Cardiac muscle cell (in vitro differentiated cells and primary cell): ENCODE data around the gene CFAP69. TPM values are rescaled to one million over a fixed set of nuclear protein-coding genes. Genes with fewer than 3 reads are reported as not detected.

Source experiments
- DNase-seq, 2 donors: peaks; one replicate each; pipeline versions ENCODE4 v3.0.0 to v3.0.0-alpha.2; 2010 to 2017; ENCODE audit warnings: low read depth in 1 of 2, low spot score in 1 of 2
- H3K27ac ChIP-seq: fragments of 200-600 bp; sonication (generic); 2 replicates; pipeline ENCODE4 v1.5.1; 2016
- H3K27me3 ChIP-seq: fragments of 200-600 bp; sonication (generic); 2 replicates; pipeline ENCODE4 v1.6.0; 2016; ENCODE audit warnings: control low read depth
- H3K36me3 ChIP-seq: fragments of 200-600 bp; sonication (generic); 2 replicates; pipeline ENCODE4 v1.5.1; 2016; ENCODE audit warnings: control low read depth
- H3K4me1 ChIP-seq: fragments of 200-600 bp; sonication (generic); 2 replicates; pipeline ENCODE4 v1.8.1; 2017; ENCODE audit warnings: low read depth, mild to moderate bottlenecking, mixed run types
- H3K4me3 ChIP-seq: fragments of 200-600 bp; sonication (generic); 2 replicates; pipeline ENCODE4 v1.5.1; 2016; ENCODE audit warnings: mild to moderate bottlenecking
- H3K9me3 ChIP-seq: fragments of 200-600 bp; sonication (generic); 2 replicates; pipeline ENCODE4 v1.5.1; 2017; ENCODE audit warnings: low read depth, mild to moderate bottlenecking, control low read depth
- polyA plus RNA-seq: library from polyadenylated mRNA; unstranded; fragments of >200 nt; fragmentation: Nextera tagmentation; extraction: Ambion mirVana; gene quantifications from 2 replicates; pipeline ENCODE4 v1.2.1, GENCODE V29; 2016
- total RNA-seq: library from RNA; depleted of rRNA; stranded (reverse); fragments of >200 nt; gene quantifications from 2 replicates; pipeline ENCODE4 v1.2.3, GENCODE V29; 2016
- TF ChIP-seq, protein P1 (sequence below): IDR thresholded peaks from 2 replicates; pipeline ENCODE4 v1.5.1; 2012; ENCODE audit warnings: low read depth, mild to moderate bottlenecking, low read length

The CFAP69 gene, protein sequence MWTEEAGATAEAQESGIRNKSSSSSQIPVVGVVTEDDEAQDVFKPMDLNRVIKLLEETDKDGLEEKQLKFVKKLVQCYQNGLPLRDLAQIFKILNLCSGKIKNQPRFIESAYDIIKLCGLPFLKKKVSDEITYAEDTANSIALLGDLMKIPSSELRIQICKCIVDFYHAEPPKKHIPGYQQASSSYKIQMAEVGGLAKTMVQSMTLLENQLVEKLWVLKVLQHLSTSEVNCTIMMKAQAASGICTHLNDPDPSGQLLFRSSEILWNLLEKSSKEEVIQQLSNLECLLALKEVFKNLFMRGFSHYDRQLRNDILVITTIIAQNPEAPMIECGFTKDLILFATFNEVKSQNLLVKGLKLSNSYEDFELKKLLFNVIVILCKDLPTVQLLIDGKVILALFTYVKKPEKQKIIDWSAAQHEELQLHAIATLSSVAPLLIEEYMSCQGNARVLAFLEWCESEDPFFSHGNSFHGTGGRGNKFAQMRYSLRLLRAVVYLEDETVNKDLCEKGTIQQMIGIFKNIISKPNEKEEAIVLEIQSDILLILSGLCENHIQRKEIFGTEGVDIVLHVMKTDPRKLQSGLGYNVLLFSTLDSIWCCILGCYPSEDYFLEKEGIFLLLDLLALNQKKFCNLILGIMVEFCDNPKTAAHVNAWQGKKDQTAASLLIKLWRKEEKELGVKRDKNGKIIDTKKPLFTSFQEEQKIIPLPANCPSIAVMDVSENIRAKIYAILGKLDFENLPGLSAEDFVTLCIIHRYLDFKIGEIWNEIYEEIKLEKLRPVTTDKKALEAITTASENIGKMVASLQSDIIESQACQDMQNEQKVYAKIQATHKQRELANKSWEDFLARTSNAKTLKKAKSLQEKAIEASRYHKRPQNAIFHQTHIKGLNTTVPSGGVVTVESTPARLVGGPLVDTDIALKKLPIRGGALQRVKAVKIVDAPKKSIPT
- 4.3 and 19.2 TPM in 2 replicates for total RNA-seq
- polyA plus RNA-seq: 2.5 and 3.9 TPM in 2 replicates

DNA sequence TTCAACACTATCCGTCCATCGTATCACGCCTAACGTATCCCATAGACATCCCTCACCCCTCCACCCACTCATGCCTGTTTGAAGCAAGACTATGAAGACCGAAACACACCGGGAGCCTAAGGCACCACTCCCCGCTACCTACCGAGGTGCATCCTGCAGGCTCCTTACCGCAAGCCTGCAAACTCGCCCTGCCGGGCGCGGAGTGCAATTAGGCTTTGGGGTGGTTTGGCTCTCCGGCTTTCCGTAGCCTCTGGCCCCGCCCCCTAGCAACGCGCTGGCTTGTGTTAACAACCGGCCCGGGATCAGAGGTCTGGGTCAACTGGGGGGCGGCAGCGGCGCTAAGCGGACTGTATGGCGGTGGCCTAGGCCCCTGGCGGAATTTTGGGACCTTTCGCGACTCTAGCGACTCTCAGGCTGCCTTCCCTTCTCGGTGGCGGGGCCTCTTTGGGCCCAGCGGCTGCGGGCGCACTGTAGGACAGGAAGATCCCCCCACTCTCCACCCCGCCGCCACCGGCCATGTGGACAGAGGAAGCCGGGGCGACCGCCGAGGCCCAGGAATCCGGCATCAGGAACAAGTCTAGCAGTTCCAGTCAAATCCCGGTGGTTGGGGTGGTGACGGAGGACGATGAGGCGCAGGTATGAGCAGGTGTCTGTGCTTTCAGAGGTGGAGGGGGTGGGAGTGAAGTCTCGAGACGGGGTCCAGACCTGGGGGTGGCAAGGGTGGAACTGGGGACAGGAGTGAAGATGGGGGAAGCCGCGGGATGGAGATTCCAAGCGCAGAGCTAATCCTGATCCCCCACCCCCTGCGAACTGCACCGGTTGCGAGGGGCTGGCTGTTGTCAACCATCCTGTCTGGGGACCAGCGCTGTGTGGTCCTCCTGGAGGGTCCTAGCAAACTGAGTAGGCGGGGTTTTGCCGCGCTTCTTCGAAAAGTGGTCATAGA lies at the start of gene CFAP69:
TSS of gene CFAP69 (plus strand) at position 266 of the 943 bp plus-strand sequence. CDS start at position 517, 251 bp downstream.
- no peaks in the 10 kb centered on the region for H3K27me3 ChIP-seq
- H3K4me3 ChIP-seq: peak within 1 kb of the TSS; percentile 45
- no peaks in the 10 kb centered on the region for H3K4me1 ChIP-seq
- no peak within 1 kb of the TSS for H3K27ac ChIP-seq
- H3K36me3 ChIP-seq: no peaks in the 10 kb centered on the region
- no peaks in the 10 kb centered on the region for H3K9me3 ChIP-seq
- DNase-seq: peak; percentile 92
- TF ChIP-seq, protein P1, sequence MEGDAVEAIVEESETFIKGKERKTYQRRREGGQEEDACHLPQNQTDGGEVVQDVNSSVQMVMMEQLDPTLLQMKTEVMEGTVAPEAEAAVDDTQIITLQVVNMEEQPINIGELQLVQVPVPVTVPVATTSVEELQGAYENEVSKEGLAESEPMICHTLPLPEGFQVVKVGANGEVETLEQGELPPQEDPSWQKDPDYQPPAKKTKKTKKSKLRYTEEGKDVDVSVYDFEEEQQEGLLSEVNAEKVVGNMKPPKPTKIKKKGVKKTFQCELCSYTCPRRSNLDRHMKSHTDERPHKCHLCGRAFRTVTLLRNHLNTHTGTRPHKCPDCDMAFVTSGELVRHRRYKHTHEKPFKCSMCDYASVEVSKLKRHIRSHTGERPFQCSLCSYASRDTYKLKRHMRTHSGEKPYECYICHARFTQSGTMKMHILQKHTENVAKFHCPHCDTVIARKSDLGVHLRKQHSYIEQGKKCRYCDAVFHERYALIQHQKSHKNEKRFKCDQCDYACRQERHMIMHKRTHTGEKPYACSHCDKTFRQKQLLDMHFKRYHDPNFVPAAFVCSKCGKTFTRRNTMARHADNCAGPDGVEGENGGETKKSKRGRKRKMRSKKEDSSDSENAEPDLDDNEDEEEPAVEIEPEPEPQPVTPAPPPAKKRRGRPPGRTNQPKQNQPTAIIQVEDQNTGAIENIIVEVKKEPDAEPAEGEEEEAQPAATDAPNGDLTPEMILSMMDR: peak; percentile 30

DNA sequence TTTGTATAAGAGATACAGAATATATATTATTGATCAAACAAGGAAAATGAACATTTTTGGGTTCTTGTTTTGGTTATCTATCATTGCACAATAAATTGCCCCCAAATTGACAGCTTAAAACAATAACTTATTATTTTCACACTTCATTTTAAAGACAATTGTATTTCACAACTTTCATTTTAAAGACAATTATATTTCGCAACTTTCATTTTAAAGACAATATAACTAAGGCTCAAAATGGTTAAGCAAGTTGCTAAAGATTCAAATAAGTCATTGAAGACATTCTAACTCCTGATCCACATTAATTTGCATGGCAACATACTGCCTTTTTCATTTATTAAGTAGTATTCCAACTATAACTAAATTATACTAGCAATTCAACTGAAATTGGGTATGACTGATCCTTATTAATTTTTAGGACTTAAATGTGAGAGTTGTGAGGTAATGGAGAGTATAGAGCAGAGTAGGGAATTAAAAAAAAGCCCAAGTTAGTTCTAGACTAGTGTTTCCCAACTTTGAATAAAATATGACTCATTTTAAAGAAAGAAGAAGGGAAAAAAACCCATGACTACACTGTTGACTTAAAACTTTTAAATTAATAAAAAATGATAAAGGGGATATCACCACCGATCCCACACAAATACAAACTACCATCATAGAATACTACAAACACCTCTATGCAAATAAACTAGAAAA lies 43.3 kb upstream of the CFAP69 start:
- no peak overlapping the region for H3K4me3 ChIP-seq
- no peaks in the 10 kb centered on the region for H3K27me3 ChIP-seq
- TF ChIP-seq, protein P1: no peak
- H3K36me3 ChIP-seq: no peaks in the 10 kb centered on the region
- H3K9me3 ChIP-seq: no peaks in the 10 kb centered on the region
- no peak for DNase-seq
- no peak overlapping the region for H3K27ac ChIP-seq
- H3K4me1 ChIP-seq: no peaks in the 10 kb centered on the region

DNA sequence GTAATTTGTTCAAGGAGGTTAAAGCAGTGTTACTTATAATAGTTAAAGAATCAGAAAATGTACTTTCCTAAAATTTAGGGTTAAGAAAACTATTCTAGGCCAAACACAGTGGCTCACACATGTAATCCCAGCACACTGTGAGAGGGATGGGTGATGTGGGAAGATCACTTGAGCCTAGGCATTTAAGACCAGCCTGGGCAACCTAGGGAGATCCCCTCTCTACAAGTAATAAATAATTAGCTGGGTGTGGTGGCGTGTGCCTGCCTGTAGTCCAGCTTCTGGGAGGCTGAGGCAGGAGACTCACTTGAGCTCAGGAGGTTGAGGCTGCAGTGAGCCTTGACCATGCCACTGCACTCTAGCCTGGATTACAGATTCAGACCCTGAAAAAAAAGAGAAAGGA lies 37.0 kb upstream of the CFAP69 start:
- TF ChIP-seq, protein P1: no peak
- Histone ChIP-seq H3K27ac (no peak overlapping the region), H3K9me3 (no peaks in the 10 kb centered on the region), H3K4me3 (no peak overlapping the region), H3K36me3 (no peaks in the 10 kb centered on the region), H3K4me1 (no peaks in the 10 kb centered on the region), H3K27me3 (peaks cover 9% of the 10 kb centered on the region)
- DNase-seq: no peak

DNA sequence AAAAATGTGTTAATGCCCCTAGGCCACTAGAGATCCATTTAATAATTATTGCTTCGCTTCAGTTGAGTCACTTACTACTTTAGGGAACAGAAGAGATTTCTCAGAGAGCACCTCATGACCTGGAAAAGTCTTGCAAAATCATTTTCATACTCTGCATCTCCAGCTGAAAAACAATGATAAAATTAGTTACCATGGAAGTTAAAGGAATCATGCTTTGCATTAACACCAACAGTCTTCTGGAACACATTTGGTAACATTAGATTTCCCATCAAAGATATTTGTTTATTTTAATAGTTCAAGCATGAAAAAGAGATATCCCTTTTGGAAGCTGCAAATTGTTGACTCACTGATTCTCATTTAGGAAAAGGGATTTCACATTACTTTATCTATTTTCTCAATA lies 35.2 kb upstream of the CFAP69 start:
- Histone ChIP-seq H3K4me3 (no peak overlapping the region), H3K27ac (no peak overlapping the region), H3K27me3 (peaks cover 9% of the 10 kb centered on the region), H3K9me3 (no peaks in the 10 kb centered on the region), H3K36me3 (no peaks in the 10 kb centered on the region), H3K4me1 (no peaks in the 10 kb centered on the region)
- peak in 1 of 2 donors; percentile 34 for DNase-seq
- TF ChIP-seq, protein P1: no peak
